Measurements from ENCODE around the gene STK33.

DNA sequence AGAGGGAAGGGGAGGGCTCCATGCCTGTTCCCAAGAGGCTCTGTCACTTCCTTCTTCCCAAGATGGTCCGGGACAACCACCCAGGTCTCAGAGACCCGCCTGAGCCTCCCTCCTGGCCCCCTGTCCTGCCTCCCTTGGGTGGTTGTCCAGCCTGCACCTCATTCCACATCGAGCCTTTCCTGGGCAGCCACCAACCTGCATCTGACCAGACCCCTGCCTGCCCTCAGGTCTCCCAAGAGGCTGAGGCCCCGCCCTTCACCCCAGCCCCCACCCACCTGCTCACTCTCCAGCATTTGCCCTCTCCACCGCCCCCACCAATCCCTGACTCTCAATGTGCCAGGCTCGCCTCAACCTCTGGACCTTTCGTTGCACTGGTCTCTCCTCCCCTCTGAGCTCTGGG is 232.8 kb downstream of the STK33 start:
- TF ChIP-seq POLR2A (IDR thresholded peaks at IDR 0.05; ENCODE audit: low read depth, low read length) = no peak
- no peak for TF ChIP-seq POLR2AphosphoS5 (IDR thresholded peaks at IDR 0.05; ENCODE audit: low read depth, low read length)
- no peak for TF ChIP-seq PAX5 (IDR thresholded peaks at IDR 0.05; ENCODE audit: insufficient read depth, low read length, severe bottlenecking)
- no peak for TF ChIP-seq TAF1 (IDR thresholded peaks at IDR 0.05; ENCODE audit: low read depth, low read length)
- no peak for TF ChIP-seq POU2F2 (IDR thresholded peaks at IDR 0.05; ENCODE audit: low read depth, low read length)

Measured in GM12891 (cell line).